Measurements from ENCODE around the gene GPR162. TPM values are rescaled to one million over a fixed set of nuclear protein-coding genes. Genes with fewer than 3 reads are reported as not detected.
A peak's percentile ranks its signal among the peaks of the same experiment; 100 is the strongest.
"Not testable (repeated sequence)": the region's sequence is repeated elsewhere in the genome, so short reads cannot be mapped to it uniquely, and the experiment has no call there.

Gene GPR162
- total RNA-seq, 1 donor from 2014 or later: 9.4 TPM

DNA sequence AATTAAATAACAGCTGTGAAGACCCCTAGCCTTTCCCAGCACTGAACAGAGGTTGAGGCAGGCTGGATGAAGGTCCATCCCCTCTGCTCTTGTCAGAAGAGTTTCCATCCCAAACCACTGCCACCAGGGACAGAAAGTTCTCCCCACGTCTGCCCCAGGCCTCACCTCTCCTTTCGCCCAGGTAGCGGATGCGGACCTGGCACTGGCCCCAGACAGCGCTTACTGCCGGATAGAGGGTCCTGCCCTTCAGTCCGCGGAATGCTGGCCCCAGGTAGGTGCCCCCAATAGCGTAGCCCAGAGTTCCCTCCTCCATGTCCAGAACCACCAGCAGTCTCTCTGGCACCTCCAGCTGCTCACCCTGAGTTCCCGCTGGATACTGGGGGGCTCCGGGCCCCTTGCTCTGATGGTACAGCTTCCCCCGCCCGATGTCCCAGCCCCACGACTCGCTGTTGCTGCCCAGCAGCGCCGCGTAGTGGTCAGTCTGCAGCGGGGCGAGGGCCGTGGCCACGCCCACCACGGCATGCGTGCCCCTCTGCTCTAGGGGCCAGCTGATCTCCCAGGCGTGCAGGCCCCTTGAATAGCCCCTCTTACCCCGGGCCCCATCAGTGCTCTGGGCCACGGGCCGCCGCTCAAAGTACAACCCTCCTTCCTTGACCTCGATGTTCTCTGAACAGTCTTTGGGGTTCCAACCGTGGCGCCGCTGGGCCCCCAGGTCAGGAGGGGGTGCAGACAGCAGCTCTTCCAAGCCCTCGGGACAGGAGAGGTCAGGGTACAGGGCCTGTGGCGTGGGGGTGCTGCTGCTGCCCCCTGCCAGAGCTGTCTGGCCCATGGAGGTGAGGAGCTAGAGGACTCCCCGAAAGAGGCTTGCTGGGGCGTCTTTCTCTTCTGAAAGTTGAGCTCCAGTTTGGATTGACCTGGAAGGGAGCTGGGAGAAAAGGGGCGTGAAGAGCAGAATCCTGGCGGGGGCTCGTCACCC lies 50.7 kb downstream of the GPR162 start:
- peak in 1 of 2 donors; percentile 92 for DNase-seq (ENCODE audit: low spot score in 2 of 2)
- TF ChIP-seq CTCF (IDR thresholded peaks at IDR 0.05): peak; percentile 90 to 98 (median 97)
- no peaks in the 10 kb centered on the region for H3K27me3 ChIP-seq
- H3K9me3 ChIP-seq: no peaks in the 10 kb centered on the region
- intact Hi-C loops (cut with DNase I): loop anchor here (1.0 to 5.0 kb wide), 5 partner anchors 19 to 235 kb away; partner anchors contain the start of genes C1RL, CDCA3, LRRC23 and RNU7-1
- H3K4me1 ChIP-seq: peaks cover 14 to 30% of the 10 kb centered on the region in 2 donors
- peaks cover 17 to 19% of the 10 kb centered on the region in 2 donors for H3K36me3 ChIP-seq
- peak overlapping the region; percentile 82 to 90 for H3K4me3 ChIP-seq
- peak overlapping the region; percentile 85 to 92 for H3K27ac ChIP-seq

DNA sequence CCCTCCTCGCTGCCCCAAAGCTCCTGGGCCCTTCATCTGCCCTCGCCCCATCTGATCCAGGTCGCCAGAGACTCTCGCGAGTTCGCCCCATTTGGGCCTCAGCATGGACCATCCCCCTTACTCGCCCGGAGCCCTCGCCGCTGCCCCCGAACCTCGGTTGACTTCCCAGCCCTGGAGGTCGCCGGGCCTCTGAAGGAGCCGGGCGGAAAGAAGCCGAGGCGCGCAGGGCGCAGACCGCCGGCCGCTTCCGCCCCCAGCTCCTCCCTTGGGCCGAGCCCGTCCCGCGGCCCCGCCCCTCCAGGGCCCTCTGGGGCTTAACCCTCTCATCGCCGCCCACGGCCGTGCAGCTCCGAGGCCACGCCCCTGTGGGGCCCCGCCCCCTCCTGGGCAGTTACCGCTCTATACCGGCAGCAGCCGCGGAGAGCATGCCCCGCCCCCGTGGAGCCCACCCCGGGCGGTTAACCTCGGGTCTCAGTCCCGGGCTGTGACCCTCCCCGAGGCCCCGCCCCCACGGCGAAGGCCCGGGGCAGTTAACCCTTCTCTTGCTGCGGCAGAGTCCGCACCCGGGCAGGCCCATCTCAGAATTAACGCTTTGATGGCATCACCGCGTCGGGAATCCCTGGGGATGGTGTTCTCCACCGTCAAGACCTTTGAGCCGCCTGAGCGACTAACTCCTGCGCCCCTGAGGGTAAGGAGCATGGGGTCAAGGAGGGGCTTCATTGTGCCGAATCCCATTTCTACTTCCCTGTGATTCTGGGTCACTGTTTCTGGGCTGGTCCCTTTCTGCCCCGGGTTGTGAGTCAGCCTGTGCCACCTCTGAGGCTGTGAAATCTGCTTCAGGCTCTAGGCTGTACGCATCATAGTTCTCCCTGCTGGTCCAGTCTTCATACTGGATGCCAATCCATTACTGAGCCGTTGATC lies 51.7 kb downstream of the GPR162 start, which contains the start of gene SPSB2:
Gene SPSB2, minus strand, starts transcription at position 210 of the 921 bp plus-strand sequence. CDS start 402 bp downstream, outside the sequence.
- Histone ChIP-seq H3K27me3 (no peaks in the 10 kb centered on the region), H3K9me3 (no peaks in the 10 kb centered on the region), H3K36me3 (peaks cover 17 to 19% of the 10 kb centered on the region in 2 donors), H3K27ac (peak within 1 kb of the TSS; percentile 85 to 92), H3K4me3 (peak within 1 kb of the TSS; percentile 82 to 90), H3K4me1 (peaks cover 13 to 28% of the 10 kb centered on the region in 2 donors)
- DNase-seq (ENCODE audit: low spot score in 2 of 2): peak; percentile 85 to 99
- no peak for TF ChIP-seq CTCF (IDR thresholded peaks at IDR 0.05)
- intact Hi-C loops (cut with DNase I): loop anchor here (1.0 to 5.0 kb wide), 5 partner anchors 18 to 234 kb away; partner anchors contain the start of genes C1RL, CDCA3, LRRC23 and RNU7-1

GRCh38 chr12:6874015-6874368 lies 52.4 kb downstream of the GPR162 start:
- not testable (repeated sequence) for H3K9me3 ChIP-seq; DNase-seq (ENCODE audit: low spot score in 2 of 2); H3K27me3 ChIP-seq
- intact Hi-C loops (cut with DNase I): loop anchor here (5.0 kb wide), 1 partner anchor 233 kb away; the partner anchor contains the start of gene C1RL
- Histone ChIP-seq H3K27ac (peak overlapping the region; percentile 85 to 92), H3K4me1 (peaks cover 10 to 21% of the 10 kb centered on the region in 2 donors), H3K4me3 (peak overlapping the region; percentile 82 to 90), H3K36me3 (peaks cover 17 to 19% of the 10 kb centered on the region in 2 donors)

Other genes starting within 250 kb of the GPR162 start
- gene CHD4, start 214.4 kb upstream of the GPR162 start, total RNA-seq: 185 TPM
- gene LPAR5, start 185.9 kb upstream of the GPR162 start, total RNA-seq: 0.21 TPM
- gene ACRBP, start 174.4 kb upstream of the GPR162 start, total RNA-seq: 10.6 TPM
- 2.6 TPM for gene ING4, start 158.7 kb upstream of the GPR162 start, total RNA-seq
- 15.1 TPM for gene ZNF384, start 132.4 kb upstream of the GPR162 start, total RNA-seq
- gene PIANP, start 121.0 kb upstream of the GPR162 start, total RNA-seq: not detected
- gene COPS7A, start 97.8 kb upstream of the GPR162 start, total RNA-seq: 221 TPM
- 145 TPM for gene MLF2, start 68.7 kb upstream of the GPR162 start, total RNA-seq
- gene PTMS, start 55.5 kb upstream of the GPR162 start, total RNA-seq: 361 TPM
- not detected for gene LAG3, start 49.3 kb upstream of the GPR162 start, total RNA-seq
- 2.6 TPM for gene CD4, start 32.3 kb upstream of the GPR162 start, total RNA-seq
- gene P3H3, start 6.6 kb downstream of the GPR162 start, total RNA-seq: 62.2 TPM
- 10.4 TPM for gene GNB3, start 19.1 kb downstream of the GPR162 start, total RNA-seq
- not detected for gene CDCA3, start 29.5 kb downstream of the GPR162 start, total RNA-seq
- gene USP5, start 30.3 kb downstream of the GPR162 start, total RNA-seq: 46.2 TPM
- 482 TPM for gene TPI1, start 45.7 kb downstream of the GPR162 start, total RNA-seq
- gene SPSB2, start 51.5 kb downstream of the GPR162 start, total RNA-seq: 14.5 TPM
- 6.6 TPM for gene LRRC23, start 83.0 kb downstream of the GPR162 start, total RNA-seq
- 30.3 TPM for gene ENO2, start 92.8 kb downstream of the GPR162 start, total RNA-seq
- 207 TPM for gene ATN1, start 106.1 kb downstream of the GPR162 start, total RNA-seq
- gene RNU7-1, start 122.0 kb downstream of the GPR162 start, total RNA-seq: not detected
- gene C12orf57, start 122.2 kb downstream of the GPR162 start, total RNA-seq: 558 TPM
- gene PTPN6, start 129.5 kb downstream of the GPR162 start, total RNA-seq: 1.7 TPM
- 85.5 TPM for gene PHB2, start 148.8 kb downstream of the GPR162 start, total RNA-seq
- 37.4 TPM for gene EMG1, start 149.1 kb downstream of the GPR162 start, total RNA-seq
- 23.0 TPM for gene LPCAT3, start 196.7 kb downstream of the GPR162 start, total RNA-seq
- gene C1S, start 238.9 kb downstream of the GPR162 start, total RNA-seq: 273 TPM

All from ascending aorta (tissue), 2 donors.